Esophagus squamous epithelium (tissue), 5 donors: ENCODE measurements around the gene YIF1A. TPM values are rescaled to one million over a fixed set of nuclear protein-coding genes. Genes with fewer than 3 reads are reported as not detected.

Experiments used
- DNase-seq: peaks from one replicate; lab custom pipeline; 2025; lab: John Stamatoyannopoulos, UW
- H3K27ac ChIP-seq, 4 donors: fragments of 200-600 bp; sonication (generic); one replicate each; pipeline ENCODE4 v1.5.1; 2016 to 2019; ENCODE audit warnings: mild to moderate bottlenecking in 1 of 4
- H3K27me3 ChIP-seq, 4 donors: fragments of 200-600 bp; sonication (generic); 1 replicate in 3 of 4; 2 replicates in 1 of 4; pipeline versions ENCODE4 v1.5.1 to v1.6.0; 2017 to 2021; ENCODE audit warnings: antibody characterized with exemption in 1 of 4
- H3K36me3 ChIP-seq, 3 donors: fragments of 200-600 bp; sonication (generic); one replicate each; pipeline ENCODE4 v1.5.1; 2016 to 2019
- H3K4me1 ChIP-seq, 3 donors: fragments of 200-600 bp; sonication (generic); one replicate each; pipeline ENCODE4 v1.5.1; 2017 to 2019
- H3K4me3 ChIP-seq, 4 donors: fragments of 200-600 bp; sonication (generic); 1 replicate in 3 of 4; 2 replicates in 1 of 4; pipeline ENCODE4 v1.5.1; 2016 to 2019; ENCODE audit warnings: mild to moderate bottlenecking in 2 of 4, moderate library complexity in 1 of 4
- H3K9me3 ChIP-seq, 3 donors: fragments of 200-600 bp; sonication (generic); one replicate each; pipeline ENCODE4 v1.5.1; 2016 to 2019
- CTCF ChIP-seq, 6 experiments: fragments of 450-650 bp in 4 of 6; fragments of 200-600 bp in 2 of 6; sonication (generic) in 2 of 6; IDR thresholded peaks; one replicate each; pipeline ENCODE4 v1.5.1; 2016 to 2019; ENCODE audit warnings: antibody characterized with exemption in 6 of 6, mild to moderate bottlenecking in 4 of 6, moderate library complexity in 4 of 6
- POLR2A ChIP-seq, 4 donors: fragments of 450-650 bp; IDR thresholded peaks; one replicate each; pipeline ENCODE4 v1.6.1; 2017; ENCODE audit warnings: antibody characterized with exemption in 4 of 4, mild to moderate bottlenecking in 4 of 4, moderate library complexity in 3 of 4
- WGBS, 2 donors: methylation state at CpG; one replicate each; pipeline ENCODE4 v1.1.5; 2018; 5-methylcytosine and 5-hydroxymethylcytosine counted together
- intact Hi-C: fragments of 100-400 bp; cut with DNase I; formaldehyde crosslinking; loops from one replicate; pipeline ENCODE4 v1.15.0; 2022
- total RNA-seq, 4 donors: library from RNA; depleted of rRNA; stranded (reverse); fragments of >200 nt; gene quantifications; one replicate each; pipeline ENCODE4 v1.1.0, GENCODE V29; 2016
- donor health status: DM: yes; HTN: yes; CAD: no.

Gene YIF1A
- total RNA-seq, 4 donors from 2014 or later, result 51.9 to 71.9 (median 63.8) TPM

GRCh38 chr11:66318600-66318970 is 29.6 kb upstream of the YIF1A start:
- H3K9me3 ChIP-seq, result no peaks in the 10 kb centered on the region
- WGBS, 2 donors, result 50 to 82% methylated on average over 2 of the region's 3 CpGs
- no peaks in the 10 kb centered on the region for H3K36me3 ChIP-seq
- no peak for TF ChIP-seq CTCF (IDR thresholded peaks at IDR 0.05)
- TF ChIP-seq POLR2A (IDR thresholded peaks at IDR 0.05), result no peak
- peak overlapping the region; percentile 61 to 92 (median 84) for H3K27ac ChIP-seq
- H3K27me3 ChIP-seq, result peaks cover 0 to 32% (median 0%) of the 10 kb centered on the region in 4 donors
- peaks cover 37 to 65% (median 49%) of the 10 kb centered on the region in 3 donors for H3K4me1 ChIP-seq
- no peak overlapping the region for H3K4me3 ChIP-seq
- no peak for DNase-seq
- intact Hi-C loops, result no loop called here

- intact Hi-C loops, result no loop called here
- H3K27me3 ChIP-seq, result peaks cover 0 to 32% (median 0%) of the 10 kb centered on the region in 4 donors
- H3K4me1 ChIP-seq, result peaks cover 43 to 71% (median 55%) of the 10 kb centered on the region in 3 donors
- peak overlapping the region; percentile 61 to 92 (median 84) for H3K27ac ChIP-seq
- no peaks in the 10 kb centered on the region for H3K36me3 ChIP-seq
- no peaks in the 10 kb centered on the region for H3K9me3 ChIP-seq
- no peak for DNase-seq
- H3K4me3 ChIP-seq, result no peak overlapping the region
- WGBS, 2 donors, result 15 to 18% methylated on average over 4 of the region's 16 CpGs
- TF ChIP-seq CTCF (IDR thresholded peaks at IDR 0.05), result no peak
- TF ChIP-seq POLR2A (IDR thresholded peaks at IDR 0.05), result no peak
Observed at GRCh38 chr11:66317723-66318599, 29.0 kb upstream of the YIF1A start.

- no peak for DNase-seq
- 42 to 80% methylated on average over 1 to 11 of the region's 14 CpGs for WGBS, 2 donors
- H3K27me3 ChIP-seq, result peaks cover 0 to 32% (median 0%) of the 10 kb centered on the region in 4 donors
- TF ChIP-seq CTCF (IDR thresholded peaks at IDR 0.05) (no peak), POLR2A (IDR thresholded peaks at IDR 0.05) (no peak)
- peaks cover 44 to 77% (median 56%) of the 10 kb centered on the region in 3 donors for H3K4me1 ChIP-seq
- H3K9me3 ChIP-seq, result no peaks in the 10 kb centered on the region
- H3K4me3 ChIP-seq, result peak overlapping the region in 3 of 4 donors; percentile 56 to 68 (median 63)
- peak overlapping the region; percentile 61 to 92 (median 84) for H3K27ac ChIP-seq
- no peaks in the 10 kb centered on the region for H3K36me3 ChIP-seq
- intact Hi-C loops, result no loop called here
Observed at GRCh38 chr11:66317322-66317722, 28.4 kb upstream of the YIF1A start.

- H3K9me3 ChIP-seq, result no peaks in the 10 kb centered on the region
- TF ChIP-seq CTCF (IDR thresholded peaks at IDR 0.05) (no peak), POLR2A (IDR thresholded peaks at IDR 0.05) (peak in 1 of 4 donors; percentile 50)
- peak within 1 kb of the TSS; percentile 61 to 92 (median 89) for H3K27ac ChIP-seq
- DNase-seq, result no peak
- no CpG with 5 or more reads among the region's 29 CpGs for WGBS, 2 donors
- H3K36me3 ChIP-seq, result no peaks in the 10 kb centered on the region
- H3K4me3 ChIP-seq, result peak within 1 kb of the TSS; percentile 21 to 68 (median 60)
- peaks cover 44 to 81% (median 56%) of the 10 kb centered on the region in 3 donors for H3K4me1 ChIP-seq
- intact Hi-C loops, result no loop called here
- peaks cover 0 to 32% (median 0%) of the 10 kb centered on the region in 4 donors for H3K27me3 ChIP-seq
Observed at GRCh38 chr11:66316849-66317251, 27.9 kb upstream of the YIF1A start, which contains the start of gene CD248. CD248 (minus strand) TSS chr11:66317044; CDS start chr11:66317027, 17 bp downstream.
